Stomach (tissue), 9 donors: ENCODE measurements around the gene ERICH2. TPM values are rescaled to one million over a fixed set of nuclear protein-coding genes. Genes with fewer than 3 reads are reported as not detected.

Source experiments
- DNase-seq, 2 donors: peaks; one replicate each; pipeline versions ENCODE4 v3.0.0 to v3.0.0-alpha.2; 2013 to 2019
- H3K27ac ChIP-seq, 5 donors: fragments of 200-600 bp in 4 of 5; sonication (generic) in 4 of 5; one replicate each; pipeline ENCODE4 v1.5.1; 2013 to 2019; ENCODE audit warnings: mild to moderate bottlenecking in 1 of 5, moderate library complexity in 1 of 5
- H3K27me3 ChIP-seq, 3 donors: fragments of 200-600 bp; sonication (generic); one replicate each; pipeline ENCODE4 v1.5.1; 2017 to 2019; ENCODE audit warnings: mixed run types in 1 of 3
- H3K36me3 ChIP-seq, 4 donors: fragments of 200-600 bp; sonication (generic); 1 replicate in 3 of 4; 2 replicates in 1 of 4; pipeline ENCODE4 v1.5.1; 2016 to 2019
- H3K4me1 ChIP-seq, 4 donors: fragments of 200-600 bp; sonication (generic); one replicate each; pipeline ENCODE4 v1.5.1; 2016 to 2019
- H3K4me3 ChIP-seq, 4 donors: fragments of 200-600 bp; sonication (generic) in 3 of 4; one replicate each; pipeline ENCODE4 v1.5.1; 2016 to 2019; ENCODE audit warnings: mild to moderate bottlenecking in 1 of 4
- H3K9me3 ChIP-seq, 4 donors: fragments of 200-600 bp; sonication (generic); one replicate each; pipeline ENCODE4 v1.5.1; 2016 to 2019
- EP300 ChIP-seq: sonication (generic); formaldehyde crosslinking; IDR thresholded peaks from one replicate; pipeline ENCODE4 v1.6.1; 2017; ENCODE audit warnings: antibody characterized with exemption
- POLR2A ChIP-seq, 4 donors: fragments of 450-650 bp; IDR thresholded peaks; one replicate each; pipeline ENCODE4 v1.6.1; 2016; ENCODE audit warnings: antibody characterized with exemption in 4 of 4, control low read depth in 2 of 4, mild to moderate bottlenecking in 1 of 4, moderate library complexity in 1 of 4
- POLR2AphosphoS5 ChIP-seq, 3 donors: sonication (generic); formaldehyde crosslinking; IDR thresholded peaks; one replicate each; pipeline ENCODE4 v1.6.1; 2016; ENCODE audit warnings: antibody characterized with exemption in 3 of 3
- WGBS, 5 donors: extraction: QIAGEN DNeasy Blood & Tissue Kit in 3 of 5; methylation state at CpG; one replicate each; pipeline versions ENCODE4 v1.1.5 to v1.1.7; 2013 to 2018; 5-methylcytosine and 5-hydroxymethylcytosine counted together
- intact Hi-C: fragments of 100-400 bp; cut with DNase I; formaldehyde crosslinking; loops from one replicate; pipeline ENCODE4 v1.15.1; 2023; ENCODE audit warnings: low total_unique reads
- polyA plus RNA-seq, 3 donors: library from polyadenylated mRNA; stranded (reverse); fragments of 200-250 nt; gene quantifications; one replicate each; pipeline ENCODE4 v1.2.3, GENCODE V29; 2013
- total RNA-seq, 5 donors: library from RNA; depleted of rRNA; stranded (reverse); fragments of >200 nt; gene quantifications; one replicate each; pipeline versions ENCODE4 v1.1.0 to v1.2.3, GENCODE V29; 2014 to 2016
- TF ChIP-seq, protein P1 (sequence below), 7 experiments: fragments of 450-650 bp in 4 of 7; fragments of 200-600 bp in 3 of 7; sonication (generic) in 3 of 7; IDR thresholded peaks; one replicate each; pipeline ENCODE4 v1.5.1; 2016 to 2019; ENCODE audit warnings: antibody characterized with exemption in 7 of 7, control low read depth in 2 of 7, mild to moderate bottlenecking in 1 of 7
- donor health status: healthy with polysubstance abuse.
- donor health status: Bipolar disorder and iron deficiency.
- donor health status: healthy.

ERICH2 gene
- total and polyA plus RNA-seq, 8 donors = 1.5 to 6.8 (median 6.1) TPM; not detected in 5

DNA sequence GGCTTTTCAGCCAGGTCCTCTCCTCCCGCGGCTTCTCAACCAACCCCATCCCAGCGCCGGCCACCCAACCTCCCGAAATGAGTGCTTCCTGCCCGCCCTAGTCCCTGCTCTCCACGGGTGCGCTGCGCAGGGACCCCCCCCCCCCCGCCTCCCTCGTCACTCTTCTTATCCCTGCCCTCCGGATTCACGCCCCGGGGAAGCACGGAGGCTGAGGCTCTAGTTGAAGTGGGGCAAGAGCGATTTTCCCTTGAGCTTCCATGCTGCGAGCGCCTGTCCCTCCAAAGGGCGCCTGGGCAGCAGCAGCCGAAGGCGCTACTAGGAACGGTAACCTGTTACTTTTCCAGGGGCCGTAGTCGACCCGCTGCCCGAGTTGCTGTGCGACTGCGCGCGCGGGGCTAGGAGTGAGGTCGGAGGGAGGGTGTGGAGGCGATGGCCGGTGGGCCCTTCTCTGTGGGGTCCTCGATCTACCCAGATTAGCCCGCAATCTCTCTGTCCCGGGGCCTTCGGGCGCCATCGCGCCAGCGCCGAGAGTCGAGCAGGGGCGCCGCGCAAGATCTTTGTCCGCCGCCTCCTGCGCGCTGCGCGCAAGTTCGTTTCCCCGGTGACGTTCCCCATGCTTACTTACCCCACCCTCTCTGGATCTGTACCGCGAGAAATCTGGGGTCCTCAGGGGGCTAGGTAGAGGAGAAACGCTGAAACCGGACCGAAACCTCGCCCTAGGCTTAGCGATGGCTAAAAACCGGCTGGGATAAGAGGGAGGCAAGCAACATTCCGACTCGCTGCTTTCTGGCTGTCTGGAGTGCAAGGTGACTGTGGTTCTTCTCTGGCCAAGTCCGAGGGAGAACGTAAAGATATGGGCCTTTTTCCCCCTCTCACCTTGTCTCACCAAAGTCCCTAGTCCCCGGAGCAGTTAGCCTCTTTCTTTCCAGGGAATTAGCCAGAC is 47.2 kb downstream of the ERICH2 start:
- H3K4me3 ChIP-seq = peak overlapping the region; percentile 35 to 64 (median 44)
- DNase-seq = peak in 1 of 2 donors; percentile 51
- WGBS, 5 donors = 1 to 3% (median 2%) methylated on average over 31 to 69 of the region's 69 CpGs

GRCh38 chr2:170818036-170818751 is 48.0 kb downstream of the ERICH2 start:
- Histone ChIP-seq H3K4me1 (peaks cover 76 to 92% (median 84%) of the 10 kb centered on the region in 4 donors), H3K36me3 (no peaks in the 10 kb centered on the region), H3K4me3 (peak overlapping the region; percentile 35 to 64 (median 44)), H3K9me3 (peaks cover 0 to 5% (median 0%) of the 10 kb centered on the region in 4 donors), H3K27me3 (peaks cover 66 to 100% (median 100%) of the 10 kb centered on the region in 3 donors), H3K27ac (no peak overlapping the region)
- 3 to 7% (median 4%) methylated on average over 37 to 60 of the region's 60 CpGs for WGBS, 5 donors
- TF ChIP-seq POLR2A (IDR thresholded peaks at IDR 0.05) (no peak), POLR2AphosphoS5 (IDR thresholded peaks at IDR 0.05) (no peak), EP300 (no peak)
- TF ChIP-seq, protein P1, sequence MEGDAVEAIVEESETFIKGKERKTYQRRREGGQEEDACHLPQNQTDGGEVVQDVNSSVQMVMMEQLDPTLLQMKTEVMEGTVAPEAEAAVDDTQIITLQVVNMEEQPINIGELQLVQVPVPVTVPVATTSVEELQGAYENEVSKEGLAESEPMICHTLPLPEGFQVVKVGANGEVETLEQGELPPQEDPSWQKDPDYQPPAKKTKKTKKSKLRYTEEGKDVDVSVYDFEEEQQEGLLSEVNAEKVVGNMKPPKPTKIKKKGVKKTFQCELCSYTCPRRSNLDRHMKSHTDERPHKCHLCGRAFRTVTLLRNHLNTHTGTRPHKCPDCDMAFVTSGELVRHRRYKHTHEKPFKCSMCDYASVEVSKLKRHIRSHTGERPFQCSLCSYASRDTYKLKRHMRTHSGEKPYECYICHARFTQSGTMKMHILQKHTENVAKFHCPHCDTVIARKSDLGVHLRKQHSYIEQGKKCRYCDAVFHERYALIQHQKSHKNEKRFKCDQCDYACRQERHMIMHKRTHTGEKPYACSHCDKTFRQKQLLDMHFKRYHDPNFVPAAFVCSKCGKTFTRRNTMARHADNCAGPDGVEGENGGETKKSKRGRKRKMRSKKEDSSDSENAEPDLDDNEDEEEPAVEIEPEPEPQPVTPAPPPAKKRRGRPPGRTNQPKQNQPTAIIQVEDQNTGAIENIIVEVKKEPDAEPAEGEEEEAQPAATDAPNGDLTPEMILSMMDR (IDR thresholded peaks at IDR 0.05) = no peak
- intact Hi-C loops = loop anchor here (5.0 to 10.0 kb wide), 3 partner anchors 103 to 453 kb away; partner anchors contain the start of gene SP5
- peak in 1 of 2 donors; percentile 35 for DNase-seq

More for the DNA sequence above, 47.2 kb downstream of the ERICH2 start:
- Histone ChIP-seq H3K36me3 (no peaks in the 10 kb centered on the region), H3K4me1 (peaks cover 68 to 87% (median 78%) of the 10 kb centered on the region in 4 donors), H3K27me3 (peaks cover 59 to 99% (median 95%) of the 10 kb centered on the region in 3 donors), H3K27ac (no peak overlapping the region), H3K9me3 (no peaks in the 10 kb centered on the region)
- intact Hi-C loops = loop anchor here (5.0 to 10.0 kb wide), 3 partner anchors 103 to 453 kb away; partner anchors contain the start of gene SP5
- TF ChIP-seq, protein P1 (IDR thresholded peaks at IDR 0.05) = no peak
- TF ChIP-seq POLR2AphosphoS5 (IDR thresholded peaks at IDR 0.05) = no peak
- TF ChIP-seq EP300 = no peak
- no peak for TF ChIP-seq POLR2A (IDR thresholded peaks at IDR 0.05)

DNA sequence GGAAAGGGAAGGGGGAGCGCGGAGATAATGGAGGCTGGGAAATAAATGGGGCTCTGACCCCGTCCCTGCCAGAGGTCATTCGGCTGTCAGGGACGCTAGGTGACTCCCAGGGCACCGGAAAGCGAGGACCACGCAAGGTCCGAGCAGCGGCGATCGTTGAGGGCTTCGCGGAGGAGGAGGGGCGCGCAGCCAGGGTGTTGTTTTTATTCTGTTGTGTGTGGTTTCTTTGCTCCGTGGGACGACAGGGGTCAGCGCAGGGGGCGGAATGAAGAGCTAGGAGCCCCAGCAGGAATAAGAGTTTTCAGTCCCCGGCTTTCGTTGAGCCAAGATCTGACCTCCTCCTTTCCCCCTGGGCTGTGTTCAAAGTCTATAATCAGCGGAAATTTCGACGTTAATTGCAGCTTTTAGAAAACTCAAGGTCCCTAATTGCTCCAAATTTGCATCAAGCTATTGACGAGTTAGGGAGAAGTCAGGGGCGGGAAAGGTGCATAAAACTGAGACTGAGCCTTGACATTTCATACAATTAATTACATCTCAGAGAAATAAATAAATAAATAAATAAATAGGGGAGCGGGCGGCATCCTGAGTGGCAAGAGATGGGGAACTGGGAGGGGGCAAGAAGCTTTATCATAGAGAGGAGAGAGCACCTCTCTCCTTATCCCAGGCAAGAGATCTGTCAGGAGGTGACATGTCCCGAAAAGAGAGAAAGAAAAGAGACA is 48.7 kb downstream of the ERICH2 start:
- no peaks in the 10 kb centered on the region for H3K36me3 ChIP-seq
- no peak for DNase-seq
- H3K4me1 ChIP-seq = peaks cover 75 to 92% (median 88%) of the 10 kb centered on the region in 4 donors
- intact Hi-C loops = loop anchor here (5.0 to 10.0 kb wide), 3 partner anchors 104 to 454 kb away; partner anchors contain the start of gene SP5
- H3K4me3 ChIP-seq = peak overlapping the region in 2 of 4 donors; percentile 49 to 64
- no peak overlapping the region for H3K27ac ChIP-seq
- H3K9me3 ChIP-seq = peaks cover 0 to 12% (median 0%) of the 10 kb centered on the region in 4 donors
- H3K27me3 ChIP-seq = peaks cover 66 to 100% (median 100%) of the 10 kb centered on the region in 3 donors
- TF ChIP-seq POLR2AphosphoS5 (IDR thresholded peaks at IDR 0.05) (no peak), EP300 (no peak), POLR2A (IDR thresholded peaks at IDR 0.05) (no peak)
- TF ChIP-seq, protein P1 (IDR thresholded peaks at IDR 0.05) = no peak
- 7 to 10% (median 9%) methylated on average over 29 to 30 of the region's 30 CpGs for whole genome bisulfite sequencing, 5 donors
